ENCODE measurements around the gene TBCA.

GRCh38 chr5:77697692-77698091 lies 78.4 kb downstream of the TBCA start:
- TF ChIP-seq CTCF (conservative IDR thresholded peaks at IDR 0.05; ENCODE audit: low read depth, low read length) (no peak), EZH2 (IDR thresholded peaks at IDR 0.05; ENCODE audit: low read length, unreplicated experiment) (no peak), EZH2phosphoT487 (IDR thresholded peaks at IDR 0.05; ENCODE audit: borderline replicate concordance, low read length) (no peak)
